HG03060 (cell line): ENCODE data around the gene INTS14.
"Not testable (repeated sequence)": the region's sequence is repeated elsewhere in the genome, so short reads cannot be mapped to it uniquely, and the experiment has no call there.

Experiments
- ATAC-seq: cut with Tn5 transposase; IDR thresholded peaks from one replicate; pipeline ENCODE4 v1.9.1; 2021; ENCODE audit warnings: low read depth, moderate number of reproducible peaks; ENCODE audit not compliant: unreplicated experiment

INTS14 gene

DNA sequence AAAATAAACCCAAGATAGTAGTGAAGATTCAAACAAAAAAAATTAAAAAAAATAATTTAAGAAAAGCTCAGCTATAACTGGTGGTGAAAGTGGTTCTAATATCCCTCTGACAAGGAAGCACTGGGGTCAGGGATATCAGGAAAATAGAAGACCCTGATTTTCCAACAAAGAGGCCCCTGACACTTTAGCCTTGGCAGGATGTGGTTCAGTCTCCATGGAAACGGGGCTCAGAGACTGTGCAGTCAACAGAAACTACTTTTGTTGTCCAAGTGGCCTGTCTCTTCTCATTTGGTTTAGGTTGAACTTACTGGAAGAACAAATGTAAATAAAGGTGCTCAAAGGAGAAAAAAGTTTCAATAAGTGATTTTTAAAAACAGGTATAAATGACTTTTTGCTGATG is 27.2 kb downstream of the INTS14 start:
- ATAC-seq, result no peak

DNA sequence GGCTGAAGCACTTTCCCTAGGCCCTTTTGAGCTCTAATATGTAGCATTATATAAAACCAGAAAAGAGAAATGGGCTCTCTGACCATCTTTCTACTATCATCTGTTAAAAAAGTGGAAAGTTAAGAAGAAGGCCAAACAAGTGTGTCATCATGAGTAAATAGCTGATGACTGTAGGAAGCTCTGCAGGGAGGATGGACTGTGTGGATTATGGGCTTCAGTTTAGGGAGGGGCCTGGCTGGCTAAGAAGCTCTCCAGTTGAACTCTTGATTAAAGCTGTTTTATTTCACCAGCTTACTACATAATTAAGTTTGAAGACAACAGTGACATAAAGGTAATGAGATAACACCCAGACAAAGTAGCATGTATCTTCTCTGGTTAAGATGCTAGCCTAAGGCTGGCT is 30.6 kb downstream of the INTS14 start:
- ATAC-seq, result no peak

DNA sequence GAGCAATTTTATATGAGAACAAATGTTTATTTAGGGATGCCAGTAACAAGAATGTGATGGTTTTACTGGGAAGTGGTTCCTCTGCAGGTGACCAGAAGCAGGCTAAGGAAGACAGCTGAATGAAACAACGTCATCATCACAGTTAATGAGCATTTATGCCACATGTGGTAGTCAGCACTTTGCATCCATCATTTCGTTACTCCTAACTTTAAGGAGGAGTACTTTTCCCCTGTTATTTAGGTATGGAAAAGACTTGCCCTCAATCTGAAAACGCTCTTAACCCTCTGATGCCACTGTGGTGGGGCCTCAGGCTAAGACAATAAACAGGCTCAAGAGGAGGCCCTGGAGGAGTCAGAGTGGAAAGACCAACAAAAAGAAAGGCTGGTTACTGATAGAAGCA is 31.2 kb downstream of the INTS14 start:
- no peak for ATAC-seq

DNA sequence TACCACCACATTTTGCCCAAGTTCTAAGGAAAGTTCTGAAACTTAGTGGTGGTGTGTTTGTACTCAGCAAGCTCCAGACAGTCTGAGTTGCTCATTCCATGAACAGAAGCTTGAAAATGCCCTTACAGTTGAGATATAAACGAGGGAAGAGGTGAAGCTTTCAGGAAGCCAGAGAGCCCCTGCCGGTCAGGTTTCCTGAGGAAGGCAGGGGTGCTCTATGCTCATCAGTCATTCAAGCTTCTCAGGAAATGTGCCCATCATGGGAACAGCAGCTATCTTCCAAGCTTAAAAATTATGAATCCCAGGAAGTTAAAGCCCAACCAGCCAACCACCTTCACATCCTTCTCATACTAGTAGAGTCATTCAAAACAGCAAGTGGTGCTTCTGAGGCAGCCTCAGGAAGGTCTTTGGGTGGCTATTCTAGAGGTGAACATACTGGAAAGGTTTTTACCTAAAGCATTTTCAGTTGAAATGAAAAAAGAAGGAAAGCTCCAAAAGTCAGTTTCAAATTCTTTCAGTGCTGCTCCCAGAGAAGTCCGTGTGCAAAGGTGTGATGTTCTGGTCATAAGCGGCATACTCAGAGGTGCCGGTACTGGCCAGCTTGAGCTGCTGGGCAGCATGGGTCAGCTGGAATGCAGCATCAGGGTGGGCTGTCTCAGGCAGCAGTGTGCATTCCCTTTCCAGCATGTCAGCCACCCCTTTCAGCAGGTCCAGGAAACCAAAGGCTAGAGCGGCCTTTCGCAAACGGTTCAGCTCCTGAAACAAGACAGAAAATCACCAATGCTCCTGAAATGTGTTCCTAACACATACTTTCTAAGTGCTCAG is 31.8 kb downstream of the INTS14 start:
- ATAC-seq, result no peak

DNA sequence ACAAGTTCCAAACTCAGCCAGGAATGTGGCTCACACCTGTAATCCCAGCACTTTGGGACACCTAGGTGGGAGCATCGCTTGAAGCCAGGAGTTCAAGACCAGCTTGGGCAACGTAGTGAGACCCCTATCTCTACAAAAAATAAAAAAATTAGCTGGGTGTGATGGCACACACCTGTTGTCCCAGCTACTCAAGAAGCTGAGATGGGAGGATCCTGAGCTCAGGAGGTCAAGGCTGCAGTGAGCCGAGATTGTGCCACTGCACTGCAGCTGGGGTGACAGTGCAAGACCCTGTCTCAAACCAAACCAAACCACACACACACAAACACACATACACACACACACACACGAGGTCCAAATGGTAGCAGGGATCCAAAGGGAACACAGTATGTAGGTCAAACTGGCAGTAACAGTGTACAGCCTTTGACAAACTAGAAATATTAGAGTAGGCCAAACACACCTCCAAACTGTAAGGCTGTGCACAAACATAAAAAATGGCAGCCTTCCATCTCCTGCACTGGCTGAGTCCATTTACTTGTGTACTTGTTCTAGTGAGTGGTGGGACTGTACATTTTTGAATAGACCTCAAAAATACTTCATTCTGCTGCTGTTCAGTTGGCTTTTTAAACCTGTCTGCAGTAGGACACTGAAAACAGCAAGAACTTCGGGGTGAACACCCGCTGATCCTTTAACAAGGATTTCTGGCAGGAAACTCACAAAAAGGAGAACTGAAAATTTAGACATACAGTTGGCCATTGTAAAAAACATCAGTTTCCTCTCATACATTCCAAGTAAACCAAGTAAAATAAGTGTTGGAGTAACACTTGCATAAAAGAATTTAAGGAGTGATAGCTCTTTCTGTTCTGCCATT is 33.6 kb downstream of the INTS14 start:
- ATAC-seq, result no peak

DNA sequence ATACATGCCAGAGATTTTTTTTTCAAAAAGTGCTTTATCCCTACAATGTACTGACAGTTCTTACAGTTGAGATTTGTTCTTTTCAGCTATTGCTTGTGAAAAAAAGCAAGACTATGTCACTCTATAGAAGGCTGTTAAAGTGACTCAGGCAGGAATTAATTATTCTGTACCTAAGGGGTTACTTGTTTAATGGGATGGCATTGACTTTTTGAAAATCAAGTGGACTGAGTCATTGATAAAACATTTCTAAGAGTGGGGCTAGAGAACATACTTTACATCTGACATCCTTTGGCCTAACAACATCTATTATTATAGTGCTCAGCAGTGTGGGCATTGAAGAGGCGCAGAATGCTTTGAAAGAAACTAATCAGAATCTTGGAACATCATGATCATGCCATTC is 34.3 kb downstream of the INTS14 start:
- ATAC-seq, result no peak

DNA sequence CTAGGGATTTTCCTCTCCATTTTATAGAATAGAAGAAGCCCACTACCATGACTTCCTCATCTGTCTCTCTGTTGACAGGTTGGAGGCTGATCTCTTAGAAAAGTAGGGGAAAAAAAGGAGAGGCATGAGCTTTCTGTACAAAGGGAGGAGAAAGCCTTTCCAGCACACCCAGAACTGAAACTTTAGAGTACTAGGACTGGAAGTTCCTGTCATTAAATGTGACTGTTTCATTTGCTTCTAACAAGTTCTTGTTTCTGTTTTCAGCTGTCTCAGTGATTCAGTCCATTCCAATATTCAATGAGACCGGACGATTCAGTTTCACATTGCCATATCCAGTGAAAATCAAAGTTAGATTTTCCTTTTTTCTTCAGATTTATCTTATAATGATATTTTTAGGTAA is 39.0 kb downstream of the INTS14 start:
- ATAC-seq, result no peak

DNA sequence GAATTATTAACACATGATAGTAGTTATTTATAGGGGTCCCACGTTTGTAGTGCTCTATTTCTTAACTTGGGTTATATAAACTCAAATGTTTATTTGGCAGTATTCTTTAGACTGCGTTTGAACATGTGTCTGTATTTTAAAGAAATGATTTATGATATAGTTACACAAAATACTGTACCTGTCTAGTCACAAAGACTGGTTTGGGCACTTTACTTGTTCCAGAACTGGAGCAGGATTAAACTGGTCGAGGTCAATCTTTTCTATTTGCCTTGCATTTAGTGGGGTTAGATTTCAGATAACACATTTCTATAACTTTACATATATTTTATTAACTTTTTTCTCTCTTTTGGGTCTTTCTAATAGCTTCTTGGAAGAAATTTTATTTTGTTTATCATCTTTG is 41.2 kb downstream of the INTS14 start:
- no peak for ATAC-seq

DNA sequence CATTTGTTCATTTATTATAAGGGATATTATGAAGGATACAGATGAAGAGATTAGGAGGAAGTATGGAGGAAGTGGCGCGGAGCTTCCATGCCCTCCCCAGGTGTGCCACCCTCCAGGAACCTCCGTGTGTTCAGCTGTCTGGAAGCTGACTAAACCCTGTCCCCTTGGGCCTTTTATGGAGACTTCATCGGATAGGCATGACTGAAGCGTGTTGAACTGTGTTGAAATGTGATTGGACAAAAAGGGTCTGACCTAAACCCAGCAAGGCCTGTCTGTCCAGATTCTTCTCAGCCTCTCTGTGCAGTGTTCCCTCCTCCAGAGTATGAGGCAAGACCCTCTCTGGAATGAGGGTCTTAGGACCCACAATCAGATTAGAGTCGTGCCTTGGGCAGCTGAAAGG is 49.0 kb downstream of the INTS14 start:
- no peak for ATAC-seq

DNA sequence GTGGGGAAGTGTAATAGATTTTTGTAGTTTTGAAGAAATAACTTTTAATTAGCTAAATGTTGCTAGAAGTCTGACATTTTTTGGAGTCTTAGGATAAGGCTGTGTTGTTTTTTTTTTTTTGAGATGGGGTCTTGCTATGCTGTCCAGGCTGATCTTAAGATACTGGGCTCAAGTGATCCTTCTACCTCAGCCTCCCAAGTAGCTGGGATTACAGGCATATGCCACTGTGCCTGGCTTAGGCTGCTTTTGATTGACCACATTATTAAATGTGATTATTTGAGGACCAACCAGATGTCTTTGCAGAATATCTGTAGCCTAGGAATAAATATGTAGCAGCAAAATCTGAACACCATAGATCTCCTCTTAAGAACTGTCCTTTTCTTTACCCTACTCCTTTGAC is 51.0 kb downstream of the INTS14 start:
- no peak for ATAC-seq

DNA sequence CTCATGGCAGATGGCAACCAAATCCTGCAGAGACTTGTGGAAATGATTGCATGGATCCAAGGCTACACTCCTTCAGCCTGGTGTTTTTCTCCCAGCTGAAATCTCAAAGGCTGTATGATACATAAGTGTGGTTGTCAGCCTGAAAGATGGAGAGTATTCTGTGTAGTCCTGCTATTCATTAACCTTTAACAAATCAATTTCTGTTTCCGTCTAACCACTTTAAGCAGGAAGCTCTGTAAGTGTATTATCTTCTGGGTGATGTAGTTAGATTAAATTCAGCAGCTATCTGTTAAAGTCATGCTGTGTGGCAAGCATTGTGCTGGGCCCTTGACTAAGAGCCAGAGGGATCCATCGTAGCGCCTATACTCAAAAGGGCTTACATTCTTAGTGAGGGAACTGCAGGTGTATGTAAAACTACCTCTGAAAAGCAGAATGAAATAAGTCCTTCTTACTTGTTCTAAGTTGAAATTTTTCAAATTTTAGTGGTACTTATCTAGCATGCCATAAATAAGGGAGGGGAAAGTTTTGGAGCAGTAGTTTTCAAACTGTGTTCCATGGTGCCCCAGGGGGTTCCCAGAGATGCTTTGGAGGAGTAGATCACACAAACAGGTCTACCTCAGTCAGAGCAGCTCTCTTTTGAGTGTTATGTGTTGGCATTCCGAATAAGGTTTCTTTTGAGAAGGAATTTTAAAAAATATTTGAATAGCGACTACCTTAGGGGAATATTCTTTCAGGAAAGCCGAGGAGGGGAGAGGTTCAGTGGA is 51.8 kb downstream of the INTS14 start:
- no peak for ATAC-seq

DNA sequence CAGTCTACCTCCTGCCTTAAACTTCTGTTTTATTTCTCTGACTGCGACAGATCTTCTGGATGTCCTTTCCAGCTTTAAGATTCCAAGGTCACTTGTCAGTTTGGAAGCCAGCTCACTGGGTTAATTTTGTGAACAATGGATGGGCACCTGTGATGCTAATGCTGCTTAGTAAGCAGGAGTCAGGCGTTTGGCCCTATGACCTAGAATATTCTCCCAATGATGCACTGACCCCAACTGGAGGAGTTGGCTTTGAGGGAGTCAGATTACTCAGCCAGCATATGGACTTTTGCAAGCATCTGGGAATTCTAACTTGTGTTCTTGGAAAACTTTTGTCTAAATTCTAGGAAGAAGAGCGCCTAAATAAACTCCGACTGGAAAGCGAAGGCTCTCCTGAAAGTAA is 52.6 kb downstream of the INTS14 start:
- ATAC-seq, result no peak

DNA sequence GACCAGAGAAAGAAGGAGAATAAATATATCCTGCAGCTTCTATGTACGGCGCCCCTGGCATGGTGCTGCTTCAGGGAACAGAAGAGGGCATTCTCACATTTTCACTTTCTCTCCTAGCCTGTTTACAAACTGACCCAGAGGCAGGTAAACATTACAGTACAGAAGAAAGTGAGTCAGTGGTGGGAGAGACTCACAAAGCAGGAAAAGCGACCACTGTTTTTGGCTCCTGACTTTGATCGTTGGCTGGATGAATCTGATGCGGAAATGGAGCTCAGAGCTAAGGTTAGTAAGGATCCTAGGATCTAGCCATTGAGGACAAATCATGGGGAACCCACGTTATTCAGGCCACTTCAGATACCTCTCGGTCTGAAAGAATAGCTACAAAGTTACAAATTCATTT is 54.3 kb downstream of the INTS14 start:
- no peak for ATAC-seq

DNA sequence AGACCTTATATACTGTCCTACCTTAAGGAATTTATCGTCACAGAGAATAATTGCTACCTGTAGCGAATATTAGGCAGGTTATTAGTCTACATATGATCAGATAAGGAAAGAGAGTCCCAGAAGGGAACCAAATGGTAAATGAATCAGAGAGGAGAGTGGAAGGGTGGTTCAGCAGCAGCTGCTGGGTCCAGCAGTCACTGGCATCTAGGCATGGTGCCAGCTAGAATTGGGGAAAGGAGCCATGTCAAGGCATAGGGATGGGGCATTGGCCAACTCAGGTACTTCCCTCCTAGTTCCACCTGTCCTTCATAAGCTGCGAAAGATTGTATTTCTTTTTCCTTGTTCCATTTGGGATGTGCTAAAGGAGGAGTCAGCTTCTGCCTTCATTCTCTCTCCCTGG is 57.2 kb downstream of the INTS14 start:
- ATAC-seq, result no peak

DNA sequence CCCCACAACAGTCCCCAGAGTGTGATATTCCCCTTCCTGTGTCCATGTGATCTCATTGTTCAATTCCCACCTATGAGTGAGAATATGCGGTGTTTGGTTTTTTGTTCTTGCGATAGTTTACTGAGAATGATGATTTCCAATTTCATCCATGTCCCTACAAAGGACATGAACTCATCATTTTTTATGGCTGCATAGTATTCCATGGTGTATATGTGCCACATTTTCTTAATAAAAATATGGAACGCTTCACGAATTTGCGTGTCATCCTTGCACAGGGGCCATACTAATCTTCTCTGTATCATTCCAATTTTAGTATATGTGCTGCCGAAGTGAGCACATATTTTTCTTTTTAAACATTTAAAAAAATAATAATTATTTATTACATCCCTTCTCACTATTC is 58.1 kb downstream of the INTS14 start:
- ATAC-seq, result not testable (repeated sequence)

DNA sequence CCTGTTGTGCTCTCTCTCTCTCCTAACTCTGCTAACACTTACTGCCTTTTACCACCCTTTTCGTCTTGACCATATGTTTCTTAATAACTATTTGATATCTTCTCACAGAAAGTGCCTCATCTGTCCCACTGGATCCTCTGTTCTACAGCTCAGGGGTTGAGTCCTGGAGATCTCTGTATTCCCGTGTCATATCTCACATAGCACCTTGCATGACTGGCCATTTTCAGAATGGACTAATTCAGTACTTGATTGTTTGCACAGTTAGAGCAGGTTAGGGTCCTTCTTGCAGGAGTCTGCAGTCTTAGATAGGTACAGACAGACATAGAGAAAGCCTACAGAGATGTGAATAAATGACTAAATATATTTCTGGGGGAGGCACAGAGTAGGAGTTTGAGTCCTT is 59.7 kb downstream of the INTS14 start:
- ATAC-seq, result no peak

DNA sequence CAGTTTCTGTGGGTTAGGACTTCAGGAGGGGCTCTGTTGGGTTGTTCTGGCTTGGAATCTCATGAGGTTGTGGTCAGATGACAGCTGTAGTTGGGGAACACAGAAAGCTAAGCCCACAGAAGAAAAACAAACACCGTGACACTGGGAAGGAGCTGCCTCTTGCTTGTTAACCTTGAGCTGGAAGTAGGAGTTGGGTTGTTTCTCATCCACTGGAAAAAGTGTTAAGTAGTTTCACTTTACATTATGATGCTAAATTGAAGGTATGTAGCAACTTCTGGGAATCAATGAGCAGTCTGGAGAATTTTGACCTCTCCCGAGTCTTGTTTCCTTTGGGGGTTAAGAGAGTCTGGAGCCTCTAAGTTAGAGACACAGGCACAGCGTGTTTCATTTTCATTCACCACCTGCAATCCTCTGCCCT is 60.2 kb downstream of the INTS14 start:
- ATAC-seq, result no peak

DNA sequence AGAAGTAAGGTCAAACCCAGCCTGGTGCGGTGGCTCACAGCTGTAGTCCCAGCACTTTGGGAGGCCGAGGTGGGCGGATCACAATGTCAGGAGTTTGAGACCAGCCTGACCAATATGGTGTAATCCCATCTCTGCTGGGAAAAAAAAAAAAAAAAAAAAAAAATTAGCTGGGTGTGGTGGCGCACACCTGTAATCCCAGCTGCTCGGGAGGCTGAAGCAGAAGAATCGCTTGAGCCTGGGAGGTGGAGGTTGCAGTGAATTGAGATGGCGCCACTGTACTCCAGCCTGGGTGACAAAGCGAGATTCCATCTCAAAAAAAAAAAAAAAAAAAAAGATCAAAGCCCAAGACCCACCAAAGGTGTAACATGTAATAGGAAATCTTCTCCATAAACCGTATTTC is 61.6 kb downstream of the INTS14 start:
- ATAC-seq, result not testable (repeated sequence)

DNA sequence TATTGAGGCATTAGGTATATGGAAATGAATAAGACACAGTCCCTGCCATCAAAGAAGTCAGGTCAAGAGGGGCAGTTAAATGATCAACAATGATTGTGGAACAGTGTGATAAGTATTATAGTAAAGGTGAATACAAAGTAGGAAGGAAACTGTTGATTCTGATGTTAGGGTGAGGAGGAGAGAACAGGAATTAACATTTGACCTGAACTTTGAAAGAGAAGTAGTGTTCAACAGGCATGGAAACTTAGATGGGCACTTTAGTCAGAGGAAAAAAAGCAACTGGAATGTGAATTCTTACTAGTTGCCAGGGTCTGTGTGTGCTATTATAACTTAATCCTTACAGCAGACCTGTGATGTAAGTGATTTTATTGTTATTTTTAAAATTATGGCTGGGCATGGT is 63.1 kb downstream of the INTS14 start:
- no peak for ATAC-seq

DNA sequence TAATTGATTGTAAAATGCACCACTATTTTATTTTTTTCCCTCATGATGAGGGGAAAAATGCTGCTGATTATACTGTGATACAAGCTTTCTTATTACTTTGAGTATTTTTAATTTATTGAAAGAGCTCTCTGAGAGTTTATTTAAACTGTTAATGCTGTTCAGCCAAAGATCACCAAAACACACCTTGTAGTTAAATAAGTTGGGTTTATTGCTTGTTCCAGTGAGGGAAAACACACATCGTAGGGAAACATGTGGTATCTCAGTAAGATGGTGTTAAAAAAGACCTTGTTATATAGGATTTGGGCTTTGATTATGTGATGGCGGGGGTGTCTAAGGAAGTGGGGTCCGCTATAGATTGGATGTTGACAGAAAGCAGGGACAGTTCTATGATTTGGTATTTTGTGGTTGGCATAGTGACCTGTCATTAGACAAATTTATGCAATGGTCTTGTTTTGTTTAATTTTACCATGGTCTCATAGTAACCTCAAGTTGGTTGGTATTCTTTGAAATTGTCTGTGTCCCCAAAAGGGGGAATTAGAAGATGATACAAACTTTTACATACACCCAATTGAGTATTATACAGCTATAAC is 69.6 kb downstream of the INTS14 start:
- no peak for ATAC-seq

DNA sequence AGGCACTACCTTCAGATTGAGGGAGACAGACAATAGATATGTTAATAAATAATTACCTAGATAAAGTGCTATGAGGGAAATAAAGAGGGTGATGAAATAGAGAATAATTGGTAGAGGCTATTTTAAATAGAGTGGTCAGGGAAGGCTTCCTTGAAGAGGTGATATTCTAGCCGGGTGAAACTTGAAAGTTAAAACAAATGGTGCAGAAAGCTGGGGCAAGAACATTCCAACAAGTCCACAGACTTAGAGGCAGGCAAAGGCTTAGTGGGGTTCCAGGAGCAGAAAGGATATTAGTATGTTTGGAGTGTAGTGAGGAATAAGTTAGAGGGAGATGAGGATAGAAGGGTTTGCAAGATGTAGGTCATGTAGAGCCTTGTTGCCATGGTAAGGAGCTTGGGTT is 70.6 kb downstream of the INTS14 start:
- ATAC-seq, result no peak
